DLD1 (cell line): ENCODE data around the gene TNFRSF4.

Experiments used
- in situ Hi-C: cut with HindIII; loops from 2 replicates; pipeline ENCODE4 v1.10.0; 2017; ENCODE audit warnings: low sequenced_read_pairs

Gene TNFRSF4

DNA sequence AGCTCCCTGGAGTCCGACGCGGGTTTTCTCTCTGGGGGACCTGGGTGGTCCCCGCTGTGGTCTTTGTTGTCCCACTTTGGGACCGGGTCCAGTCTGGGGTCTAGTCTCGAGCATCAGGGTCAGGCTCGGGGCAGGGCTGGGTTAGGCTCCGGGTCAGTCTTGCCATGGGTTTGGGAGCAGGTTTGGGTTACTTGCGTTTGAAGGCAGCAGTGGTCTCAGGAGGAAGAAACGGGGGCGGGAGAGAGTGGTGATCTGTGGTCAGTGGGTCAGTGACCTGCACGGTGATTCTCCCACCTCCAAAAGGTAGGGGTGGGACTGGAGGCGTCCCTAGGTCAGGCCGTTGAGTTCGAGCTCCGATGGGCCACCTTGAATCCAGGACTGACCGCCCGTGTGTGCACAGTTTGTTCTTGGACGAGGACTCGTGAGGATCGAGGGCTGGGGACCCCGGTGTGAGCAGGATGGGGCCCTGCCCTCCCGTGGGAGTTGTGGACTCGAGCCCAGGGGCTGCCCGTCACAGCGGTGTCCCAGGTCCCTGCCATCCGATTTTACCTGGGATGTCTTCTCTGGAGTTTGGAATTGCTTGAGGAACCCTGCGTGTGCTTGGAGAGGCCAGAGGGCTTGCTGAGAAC, 20.3 kb upstream of the TNFRSF4 start:
- in situ Hi-C loops: no loop called here

DNA sequence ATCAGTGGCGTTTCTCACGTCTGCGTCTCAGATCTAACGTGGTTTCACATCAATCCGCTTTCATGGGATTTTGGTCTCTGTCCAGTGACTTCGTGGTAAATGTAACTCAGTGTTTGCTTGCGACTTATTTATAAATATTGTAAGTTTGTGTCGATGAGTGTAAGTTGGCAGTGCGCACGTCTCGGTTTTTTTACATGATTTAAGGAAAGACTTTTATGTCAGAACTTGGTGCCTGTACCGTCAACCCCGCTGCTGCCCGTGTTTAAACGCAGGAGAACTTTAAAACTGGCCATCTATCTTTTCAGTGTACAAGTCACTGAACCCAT, 19.6 kb upstream of the TNFRSF4 start:
- in situ Hi-C loops: no loop called here

DNA sequence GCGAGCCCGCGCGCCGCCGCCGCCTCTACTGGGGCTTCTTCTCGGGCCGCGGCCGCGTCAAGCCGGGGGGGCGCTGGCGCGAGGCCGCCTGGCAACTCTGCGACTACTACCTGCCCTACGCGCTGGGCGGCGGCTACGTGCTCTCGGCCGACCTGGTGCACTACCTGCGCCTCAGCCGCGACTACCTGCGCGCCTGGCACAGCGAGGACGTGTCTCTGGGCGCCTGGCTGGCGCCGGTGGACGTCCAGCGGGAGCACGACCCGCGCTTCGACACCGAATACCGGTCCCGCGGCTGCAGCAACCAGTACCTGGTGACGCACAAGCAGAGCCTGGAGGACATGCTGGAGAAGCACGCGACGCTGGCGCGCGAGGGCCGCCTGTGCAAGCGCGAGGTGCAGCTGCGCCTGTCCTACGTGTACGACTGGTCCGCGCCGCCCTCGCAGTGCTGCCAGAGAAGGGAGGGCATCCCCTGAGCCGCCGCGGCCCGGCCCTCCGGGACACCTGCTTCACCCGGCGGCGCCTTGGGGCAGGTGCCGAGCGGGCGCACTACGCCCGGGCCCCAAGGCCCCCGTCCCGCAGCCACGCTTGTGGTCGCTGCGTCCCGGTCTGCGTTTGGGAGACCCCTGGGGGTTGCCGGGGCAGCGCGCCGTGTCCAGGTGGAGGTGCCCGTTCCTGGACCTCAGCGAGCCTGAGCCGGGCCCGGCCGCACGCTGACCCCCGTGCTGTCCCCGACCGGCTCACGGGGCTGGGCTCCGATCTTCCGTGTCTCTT, 19.0 kb upstream of the TNFRSF4 start:
- in situ Hi-C loops: no loop called here

DNA sequence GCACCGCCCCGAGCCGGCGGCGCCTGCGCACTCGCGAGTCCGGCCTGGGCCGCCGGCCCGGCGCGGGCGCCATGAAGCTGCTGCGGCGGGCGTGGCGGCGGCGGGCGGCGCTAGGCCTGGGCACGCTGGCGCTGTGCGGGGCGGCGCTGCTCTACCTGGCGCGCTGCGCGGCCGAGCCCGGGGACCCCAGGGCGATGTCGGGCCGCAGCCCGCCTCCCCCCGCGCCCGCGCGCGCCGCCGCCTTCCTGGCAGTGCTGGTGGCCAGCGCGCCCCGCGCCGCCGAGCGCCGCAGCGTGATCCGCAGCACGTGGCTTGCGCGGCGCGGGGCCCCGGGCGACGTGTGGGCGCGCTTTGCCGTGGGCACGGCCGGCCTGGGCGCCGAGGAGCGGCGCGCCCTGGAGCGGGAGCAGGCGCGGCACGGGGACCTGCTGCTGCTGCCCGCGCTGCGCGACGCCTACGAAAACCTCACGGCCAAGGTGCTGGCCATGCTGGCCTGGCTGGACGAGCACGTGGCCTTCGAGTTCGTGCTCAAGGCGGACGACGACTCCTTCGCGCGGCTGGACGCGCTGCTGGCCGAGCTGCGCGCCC, 18.3 kb upstream of the TNFRSF4 start, which contains the start of gene B3GALT6:
B3GALT6 (plus strand) TSS at position 30 of the 588 bp plus-strand sequence; CDS start at position 72, 42 bp downstream.
- in situ Hi-C loops: no loop called here

DNA sequence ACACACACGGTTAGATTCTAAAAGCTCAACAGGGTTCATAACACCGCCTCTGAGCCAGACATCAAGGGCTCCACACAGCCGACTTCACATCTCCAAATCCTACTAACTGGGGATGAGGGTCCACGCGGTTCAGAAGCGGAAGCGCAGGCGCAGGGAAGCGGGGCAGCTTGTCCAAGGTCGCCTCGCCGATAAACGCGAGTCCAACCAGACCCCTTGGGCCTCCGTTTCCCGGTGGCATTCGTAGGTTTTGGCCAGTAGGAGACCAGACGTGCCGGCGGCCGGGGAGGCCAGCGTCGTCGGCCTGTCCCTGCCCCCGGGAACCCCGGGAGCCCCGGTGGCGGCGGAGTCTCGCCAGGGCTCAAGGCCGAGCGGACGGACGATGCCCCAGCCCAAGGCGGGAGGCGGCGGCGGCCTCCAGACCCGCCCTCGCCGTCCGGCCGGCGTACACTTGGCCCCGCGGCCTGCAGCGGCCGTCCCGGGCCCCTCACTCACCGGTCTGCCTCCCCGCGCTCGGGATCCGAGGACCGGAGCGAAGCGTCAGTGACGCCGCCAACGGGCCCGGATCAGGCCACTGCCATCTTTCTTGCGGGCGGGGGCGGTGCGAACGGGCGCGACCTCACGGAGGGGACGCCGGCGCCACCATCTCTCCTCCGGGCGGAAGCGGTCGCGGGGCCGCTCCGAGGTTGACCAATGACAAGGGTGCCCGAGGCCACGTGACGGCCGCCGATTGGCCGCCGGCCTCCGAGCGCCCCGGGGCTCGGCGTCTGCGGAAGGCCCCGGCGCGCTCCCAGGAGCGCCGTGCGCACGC, 17.7 kb upstream of the TNFRSF4 start, which contains the start of gene SDF4:
SDF4 (minus strand) TSS at position 602 of the 808 bp plus-strand sequence. CDS start 3,229 bp downstream, outside the sequence.
- in situ Hi-C loops: no loop called here

DNA sequence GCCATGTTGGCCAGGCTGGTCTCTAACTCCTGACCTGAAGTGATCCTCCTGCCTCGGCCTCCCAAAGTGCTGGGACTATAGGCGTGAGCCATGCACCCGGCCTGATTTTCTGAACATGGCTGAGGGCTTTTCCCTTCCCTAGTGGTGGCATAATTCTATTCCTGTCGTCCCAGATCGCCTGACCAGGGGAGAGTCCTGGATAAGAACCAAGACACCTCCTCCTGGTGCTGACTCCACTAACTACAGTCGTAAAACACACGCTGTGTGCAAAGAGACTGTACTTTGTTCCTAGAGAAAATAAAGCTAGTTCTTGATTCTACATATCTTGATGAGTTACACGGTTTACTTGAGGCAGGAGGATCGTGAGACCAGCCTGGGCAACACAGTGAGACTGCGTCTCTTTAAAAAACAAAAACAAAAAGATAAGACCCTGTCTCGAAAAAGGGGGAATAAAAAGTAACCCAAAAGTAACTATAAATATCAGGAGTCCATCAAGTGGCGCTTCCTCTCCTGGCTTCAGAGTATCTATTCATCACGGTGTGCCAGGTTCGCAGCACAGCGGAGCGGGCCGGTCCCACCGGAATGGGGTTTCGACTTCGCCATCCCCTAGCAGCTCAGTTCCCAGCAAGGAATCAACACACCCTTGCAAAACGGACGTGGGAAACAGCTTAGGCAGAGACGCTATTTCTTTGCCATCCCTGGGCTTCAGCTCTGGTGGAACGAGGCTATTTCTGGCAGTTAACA, 16.9 kb upstream of the TNFRSF4 start:
- in situ Hi-C loops: no loop called here

DNA sequence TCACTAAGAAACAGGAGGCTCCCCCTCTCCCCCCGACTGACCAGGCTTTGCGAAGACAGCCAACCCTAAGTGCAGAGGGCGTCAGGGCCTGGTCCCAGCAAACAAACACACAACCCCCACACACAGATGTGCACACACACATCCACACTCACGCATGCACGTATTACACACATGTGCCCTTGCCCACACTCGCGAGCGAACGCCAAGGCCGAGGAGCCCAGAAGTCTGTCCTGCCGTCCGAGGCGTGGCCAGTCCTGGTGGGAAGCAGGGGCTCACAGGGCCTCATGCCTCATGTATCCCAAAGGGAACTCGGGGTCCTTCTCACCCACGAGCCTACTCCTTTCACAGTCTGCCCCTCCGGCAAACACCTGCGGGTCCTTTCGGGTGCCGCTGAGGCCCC, 15.8 kb upstream of the TNFRSF4 start:
- in situ Hi-C loops: no loop called here

DNA sequence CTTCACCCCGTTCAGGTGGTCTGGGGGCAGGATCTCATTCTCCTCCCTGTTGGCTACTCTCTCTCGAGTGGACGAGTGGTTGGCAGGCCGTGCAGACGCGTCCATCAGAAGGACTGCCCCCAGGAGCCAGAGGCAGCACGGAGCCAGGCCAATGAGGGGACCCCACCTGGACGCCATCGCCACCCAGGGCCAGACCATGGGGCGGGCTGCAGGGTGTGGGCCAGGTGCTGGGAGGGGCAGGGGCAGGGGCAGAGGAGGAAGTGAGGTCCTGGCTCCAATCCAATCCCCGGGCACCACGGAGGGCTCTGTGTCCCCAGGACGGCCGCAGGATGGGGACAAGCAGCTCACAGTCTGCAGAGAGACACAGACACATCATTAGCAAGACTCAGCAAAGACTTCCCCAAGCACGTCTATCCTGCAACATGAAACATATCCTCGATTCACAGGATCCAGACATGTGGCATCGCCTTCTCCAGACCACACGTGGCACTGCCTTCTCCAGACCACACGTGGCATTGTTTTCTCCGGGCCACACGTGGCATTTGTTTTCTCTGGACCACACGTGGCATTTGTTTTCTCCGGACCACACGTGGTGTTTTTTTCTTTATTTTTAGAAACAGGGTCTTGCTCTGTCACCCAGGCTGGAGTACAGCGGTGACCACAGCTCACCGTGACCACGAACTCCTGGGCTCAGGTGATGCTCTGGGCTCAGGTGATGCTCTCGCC, 14.8 kb upstream of the TNFRSF4 start:
- in situ Hi-C loops: no loop called here

DNA sequence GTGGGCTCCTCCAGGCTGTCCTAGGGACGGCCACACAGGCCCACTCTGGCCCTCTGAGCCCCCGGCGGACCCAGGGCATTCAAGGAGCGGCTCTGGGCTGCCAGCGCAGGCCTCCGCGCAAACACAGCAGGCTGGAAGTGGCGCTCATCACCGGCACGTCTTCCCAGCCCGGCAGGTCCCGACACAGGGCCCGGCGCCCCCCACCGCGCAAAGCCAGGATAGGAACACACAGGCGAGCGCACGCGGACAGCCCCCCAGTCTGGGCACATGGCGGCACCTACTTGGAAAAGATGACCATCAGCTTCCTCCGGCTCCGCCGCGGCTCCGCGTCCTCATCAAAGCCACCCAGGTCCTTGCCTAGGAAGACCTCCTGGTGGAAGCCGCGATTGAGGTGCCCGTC, 14.2 kb upstream of the TNFRSF4 start:
- in situ Hi-C loops: no loop called here

DNA sequence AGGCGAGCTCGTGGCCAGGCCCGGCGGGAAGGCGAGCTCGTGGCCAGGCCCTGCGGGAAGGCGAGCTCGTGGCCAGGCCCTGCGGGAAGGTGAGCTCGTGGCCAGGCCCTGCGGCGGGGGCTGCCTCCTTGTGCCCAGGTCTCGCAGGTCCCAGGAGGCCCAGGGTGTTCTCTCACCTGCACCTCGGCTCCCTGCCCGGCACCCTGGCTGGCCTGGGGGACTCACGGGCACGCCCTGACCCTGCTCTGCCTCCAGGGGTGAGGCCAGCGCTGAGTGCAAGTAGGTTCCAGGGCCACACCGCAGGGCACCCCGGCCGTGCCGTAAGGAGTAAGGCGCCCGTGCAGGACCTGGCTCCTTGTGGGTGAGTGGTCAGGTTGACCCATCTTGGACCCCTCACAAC, 13.4 kb upstream of the TNFRSF4 start:
- in situ Hi-C loops: no loop called here

DNA sequence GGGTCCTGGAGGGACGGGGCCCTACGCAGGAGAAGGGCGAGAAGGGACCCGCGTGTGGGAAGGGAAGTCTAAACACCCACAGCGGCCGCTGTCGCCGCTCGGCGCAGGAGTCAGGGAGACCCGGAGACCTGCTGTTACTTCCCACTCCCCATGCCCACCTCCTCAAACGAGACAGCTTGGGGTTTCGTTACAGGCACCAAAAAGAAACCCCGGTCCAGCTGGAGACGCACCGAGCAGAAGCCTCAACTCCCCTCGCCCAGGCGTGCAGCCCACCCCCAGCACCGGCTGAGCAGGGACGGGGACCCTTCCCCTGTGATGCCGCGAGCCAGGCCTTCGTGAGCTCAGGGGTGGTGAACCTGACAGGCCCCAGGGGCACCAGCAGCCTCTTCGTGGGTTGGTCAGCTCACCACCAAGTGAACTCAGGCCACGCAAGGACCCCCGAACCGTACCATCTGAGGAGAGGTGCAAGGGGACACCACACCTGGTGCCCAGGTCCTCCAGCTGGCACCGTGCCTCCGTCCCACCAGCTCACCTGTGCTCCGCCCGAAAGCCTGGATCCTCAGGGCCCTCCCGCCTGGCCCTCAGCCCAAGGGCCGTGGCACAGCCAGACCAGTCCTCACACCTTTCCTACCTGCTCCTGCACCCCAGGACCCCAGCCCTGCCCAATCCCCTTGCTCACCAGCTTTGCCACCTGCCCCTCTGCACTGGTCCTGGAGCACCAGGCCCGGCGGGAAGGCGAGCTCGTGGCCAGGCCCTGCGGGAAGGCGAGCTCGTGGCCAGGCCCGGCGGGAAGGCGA, 12.8 kb upstream of the TNFRSF4 start:
- in situ Hi-C loops: no loop called here

DNA sequence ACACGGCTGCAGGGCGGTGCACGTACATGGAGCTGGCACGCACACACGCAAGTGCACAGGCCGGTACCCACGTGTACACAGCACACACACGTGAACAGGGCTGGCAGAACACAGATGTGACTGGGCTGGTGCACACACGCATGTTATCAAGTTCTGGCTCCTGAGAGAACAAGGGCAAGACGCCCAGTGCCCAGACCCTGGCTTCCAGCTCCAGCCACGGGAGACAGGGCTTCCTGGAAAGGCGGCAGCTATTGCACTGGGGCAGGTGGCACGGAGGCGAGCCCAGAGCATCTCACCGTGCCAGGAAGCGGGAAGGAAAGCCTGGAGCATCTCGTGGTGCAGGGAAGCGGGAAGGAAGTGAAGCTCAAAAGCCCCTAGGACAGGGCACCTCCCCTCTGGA, 12.0 kb upstream of the TNFRSF4 start:
- in situ Hi-C loops: no loop called here

DNA sequence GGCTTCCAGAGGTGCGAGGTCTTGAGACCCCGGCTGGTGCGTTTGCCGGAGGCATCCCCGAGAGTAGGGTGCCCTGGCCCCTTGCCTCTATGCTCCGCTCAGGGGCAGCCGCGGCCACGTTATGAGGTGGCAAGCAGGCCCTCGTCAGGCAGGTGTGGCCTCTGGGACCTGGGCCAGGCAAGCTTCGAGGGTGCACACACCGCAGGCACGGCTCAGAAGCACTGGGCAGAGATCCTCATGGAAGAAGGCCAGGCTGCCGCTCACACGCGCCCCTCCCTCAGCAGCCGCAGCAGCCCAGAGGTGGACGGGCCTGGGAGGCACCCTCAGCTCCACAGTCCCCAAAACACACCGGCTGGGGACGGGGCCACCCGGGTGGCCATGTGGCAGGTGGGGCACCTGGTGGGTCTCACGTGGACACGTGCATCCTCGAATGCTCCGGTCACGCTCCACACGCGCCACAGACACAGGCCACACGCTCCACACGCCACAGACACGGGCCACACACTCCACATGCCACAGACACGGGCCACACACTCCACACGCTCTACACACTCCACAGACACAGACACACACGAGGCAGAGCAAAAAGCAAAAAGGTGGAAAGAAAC, 11.4 kb upstream of the TNFRSF4 start:
- in situ Hi-C loops: no loop called here

DNA sequence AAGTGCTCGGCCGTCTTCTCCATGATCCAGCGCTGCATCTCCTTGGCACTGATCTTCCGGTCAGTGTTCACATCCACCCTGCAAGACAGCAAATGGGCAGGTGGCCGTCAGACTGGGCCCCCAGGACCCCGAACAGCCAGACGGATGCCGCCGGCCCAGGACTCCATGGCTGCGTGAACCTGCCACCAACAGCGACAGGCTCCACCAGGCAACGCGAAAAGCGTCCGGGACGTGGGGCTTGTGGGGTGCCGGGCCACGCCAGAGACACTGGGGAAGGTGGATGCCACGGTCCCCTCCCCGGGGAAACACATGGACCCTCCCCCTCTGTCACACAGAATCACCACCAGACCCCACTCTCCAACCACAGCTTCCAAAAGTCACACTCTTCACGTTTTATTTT, 9.9 kb upstream of the TNFRSF4 start:
- in situ Hi-C loops: no loop called here

DNA sequence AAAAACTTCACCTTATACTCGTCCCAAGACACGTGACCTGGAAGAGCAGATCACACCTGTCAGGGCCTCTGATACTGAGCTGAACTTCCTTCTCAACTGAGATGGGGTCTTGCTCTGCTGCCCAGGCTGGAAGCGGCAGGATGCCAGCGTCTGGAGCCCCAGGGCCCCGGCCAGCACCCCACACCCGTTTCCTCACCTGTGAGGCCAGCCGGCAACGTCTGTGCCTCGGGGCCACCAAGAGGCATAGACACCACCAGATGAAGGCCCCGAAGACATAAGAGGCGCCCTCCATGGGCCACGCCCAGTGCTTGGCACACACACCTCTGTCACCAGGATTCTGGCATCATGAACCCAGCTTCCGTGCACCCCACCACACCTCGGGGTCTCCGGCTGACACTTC, 9.4 kb upstream of the TNFRSF4 start:
- in situ Hi-C loops: no loop called here

DNA sequence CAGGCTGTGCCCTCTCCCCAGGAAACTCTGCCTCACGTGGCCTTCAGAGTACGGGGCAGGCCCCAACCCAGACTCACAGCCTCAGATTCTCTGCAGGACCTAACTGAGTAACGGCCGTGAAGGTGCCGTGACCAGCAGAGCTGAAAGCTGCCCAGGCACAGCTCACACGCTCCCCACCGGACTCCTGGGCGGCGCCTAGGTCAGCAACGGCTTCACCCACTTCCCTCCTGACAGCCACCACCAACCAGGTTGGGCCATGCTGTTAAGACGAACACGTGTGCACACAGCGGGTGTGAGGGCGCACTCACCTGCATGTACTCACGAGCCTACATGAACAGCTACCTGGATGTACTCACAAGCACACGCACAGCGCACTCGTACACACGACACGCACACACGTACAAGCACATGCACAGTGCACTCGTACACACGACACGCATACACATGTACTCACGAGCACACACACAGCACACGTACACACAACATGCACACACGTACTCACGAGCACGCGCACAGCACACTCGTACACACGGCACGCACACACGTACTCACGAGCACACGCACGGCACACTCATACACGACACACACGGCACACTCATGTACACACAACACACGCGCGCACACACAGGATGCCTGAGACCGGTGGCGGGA, 8.7 kb upstream of the TNFRSF4 start:
- in situ Hi-C loops: no loop called here

DNA sequence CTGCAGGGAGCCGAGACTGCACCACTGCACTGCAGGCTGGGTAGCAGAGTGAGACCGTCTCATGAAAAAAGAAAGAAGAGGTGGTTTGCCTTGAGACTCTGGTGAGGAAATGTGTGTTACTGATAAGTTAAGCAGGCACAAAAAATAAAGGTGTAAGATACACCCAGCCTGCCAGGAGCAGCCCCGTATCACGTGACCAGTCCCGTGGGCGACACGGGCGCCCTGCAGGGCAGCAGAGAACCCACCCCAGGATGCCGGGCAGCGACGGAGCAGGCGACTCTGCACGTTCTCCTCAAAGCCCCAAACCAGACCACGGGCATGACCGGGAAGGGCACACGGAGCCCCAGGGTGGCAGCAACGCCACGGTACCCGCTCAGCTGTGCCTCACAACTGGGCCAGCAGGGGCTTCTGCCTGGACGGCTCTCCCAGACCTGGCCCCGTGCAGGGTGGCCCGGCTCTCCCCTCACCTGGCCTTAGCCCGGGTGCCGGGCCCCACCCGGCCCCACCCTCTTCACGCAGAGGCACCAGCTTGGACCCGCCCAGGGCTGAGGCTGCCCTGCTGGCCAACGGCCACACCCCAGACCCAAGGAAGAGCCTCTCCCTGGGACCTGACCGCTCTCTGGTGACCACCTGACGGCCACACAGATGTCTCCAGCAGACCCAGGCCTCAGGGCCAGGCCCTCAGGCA, 8.1 kb upstream of the TNFRSF4 start:
- in situ Hi-C loops: no loop called here

DNA sequence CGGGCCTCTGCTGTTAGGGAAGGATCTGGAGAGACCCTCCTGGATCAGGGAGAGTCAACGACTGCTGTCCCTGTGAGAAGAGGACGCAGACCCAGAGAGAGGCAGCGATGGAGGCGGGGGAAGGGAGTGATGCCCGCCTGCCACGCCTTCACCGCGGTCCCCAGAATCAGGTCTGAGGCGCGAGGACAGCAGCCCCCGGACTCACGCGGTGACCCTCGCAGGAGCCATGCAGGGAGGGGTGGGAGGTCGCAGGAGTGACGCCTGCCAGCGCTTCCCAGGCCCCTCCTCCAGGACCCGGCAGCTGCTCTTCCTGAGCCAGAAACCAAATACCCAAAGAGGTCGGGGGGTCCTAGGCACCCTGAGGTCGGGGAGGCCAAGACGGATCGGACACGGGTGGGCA, 6.2 kb upstream of the TNFRSF4 start:
- in situ Hi-C loops: no loop called here
